HEK293 (cell line): ENCODE results near the gene CYP11A1.

Experiments
- CTCF ChIP-seq: fragments of 450-650 bp; formaldehyde crosslinking; IDR thresholded peaks from 2 replicates; pipeline ENCODE4 v1.5.1; 2016; ENCODE audit warnings: missing biosample characterization, missing genetic modification characterization
- MYNN ChIP-seq: fragments of 450-650 bp; formaldehyde crosslinking; IDR thresholded peaks from 2 replicates; pipeline ENCODE4 v1.5.1; 2016; ENCODE audit warnings: missing biosample characterization, missing genetic modification characterization, borderline replicate concordance
- PBX3 ChIP-seq: sonication (generic); formaldehyde crosslinking; IDR thresholded peaks from 2 replicates; pipeline ENCODE4 v1.8.1; 2022; ENCODE audit warnings: mild to moderate bottlenecking, moderate library complexity, missing genetic modification reagents
- ZBTB7A ChIP-seq: fragments of 450-650 bp; formaldehyde crosslinking; IDR thresholded peaks from 2 replicates; pipeline ENCODE4 v1.5.1; 2016; ENCODE audit warnings: low read depth, missing biosample characterization, missing genetic modification characterization
- ZNF843 ChIP-seq: fragments of 450-650 bp; formaldehyde crosslinking; IDR thresholded peaks from 2 replicates; pipeline ENCODE4 v1.5.1; 2016; ENCODE audit warnings: missing biosample characterization, missing genetic modification characterization

DNA sequence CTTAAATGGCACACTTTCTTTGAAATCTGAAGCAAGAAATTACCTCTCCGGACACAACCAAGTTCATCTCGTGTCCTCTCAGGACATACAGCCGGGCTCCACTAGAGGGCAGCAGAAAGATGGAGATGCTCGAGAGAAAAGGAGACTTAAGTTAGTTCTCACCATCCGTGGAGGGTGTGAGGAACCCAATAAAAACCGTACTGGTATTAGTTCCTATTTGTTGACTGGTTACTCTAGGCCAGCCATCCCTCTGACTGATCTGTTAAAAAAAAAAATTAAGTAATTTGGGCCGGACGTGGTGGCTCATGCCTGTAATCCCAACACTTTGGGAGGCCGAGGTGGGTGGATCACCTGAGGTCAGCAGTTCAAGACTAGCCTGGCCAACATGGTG, 7.9 kb upstream of the CYP11A1 start:
- no peak for TF ChIP-seq ZBTB7A (tag by site-specific recombination)
- TF ChIP-seq CTCF (tag by site-specific recombination) = peak; percentile 80
- TF ChIP-seq MYNN (tag by site-specific recombination) = no peak
- TF ChIP-seq PBX3 (CRISPR knock-in tag) = no peak
- no peak for TF ChIP-seq ZNF843 (tag by site-specific recombination)
